NB4 (cell line): ENCODE data around the gene CGB1.
"Not testable (repeated sequence)": the region's sequence is repeated elsewhere in the genome, so short reads cannot be mapped to it uniquely, and the experiment has no call there.

Source experiments
- MYC ChIP-seq: IDR thresholded peaks from 2 replicates; pipeline ENCODE4 v1.6.1; 2011; ENCODE audit warnings: low read depth, low read length
- POLR2A ChIP-seq: IDR thresholded peaks from 2 replicates; pipeline ENCODE4 v1.6.1; 2011; ENCODE audit warnings: mild to moderate bottlenecking; ENCODE audit not compliant: insufficient read length; ENCODE audit errors: extremely low read depth
- TF ChIP-seq, protein P1 (sequence below): IDR thresholded peaks from one replicate; pipeline ENCODE4 v1.5.1; 2012; ENCODE audit warnings: low read depth, low read length
- TF ChIP-seq, protein P2 (sequence below): IDR thresholded peaks from 2 replicates; pipeline ENCODE4 v1.6.1; 2011; ENCODE audit warnings: low read depth, low read length

DNA sequence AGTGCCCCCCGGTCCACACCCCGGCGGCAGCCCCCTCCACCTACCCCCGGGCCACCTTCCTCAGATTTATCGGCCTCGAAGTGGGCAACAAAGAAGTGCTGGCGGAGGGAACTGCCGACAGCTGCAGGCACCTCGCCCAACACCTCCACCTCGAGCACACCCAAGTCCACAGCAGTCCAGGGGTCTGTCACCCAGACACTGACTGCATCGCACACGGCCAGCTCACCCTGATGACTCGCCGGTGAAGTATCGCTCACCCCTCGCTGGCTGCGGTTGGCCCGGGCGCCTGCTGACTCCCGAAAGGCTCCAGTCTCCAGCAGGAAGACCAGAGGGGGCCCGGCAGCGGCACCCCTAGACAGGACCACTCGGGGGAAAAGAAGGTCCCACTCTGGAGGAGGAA, 11.1 kb downstream of the CGB1 start:
- not testable (repeated sequence) for TF ChIP-seq MYC, POLR2A
- TF ChIP-seq, protein P1, sequence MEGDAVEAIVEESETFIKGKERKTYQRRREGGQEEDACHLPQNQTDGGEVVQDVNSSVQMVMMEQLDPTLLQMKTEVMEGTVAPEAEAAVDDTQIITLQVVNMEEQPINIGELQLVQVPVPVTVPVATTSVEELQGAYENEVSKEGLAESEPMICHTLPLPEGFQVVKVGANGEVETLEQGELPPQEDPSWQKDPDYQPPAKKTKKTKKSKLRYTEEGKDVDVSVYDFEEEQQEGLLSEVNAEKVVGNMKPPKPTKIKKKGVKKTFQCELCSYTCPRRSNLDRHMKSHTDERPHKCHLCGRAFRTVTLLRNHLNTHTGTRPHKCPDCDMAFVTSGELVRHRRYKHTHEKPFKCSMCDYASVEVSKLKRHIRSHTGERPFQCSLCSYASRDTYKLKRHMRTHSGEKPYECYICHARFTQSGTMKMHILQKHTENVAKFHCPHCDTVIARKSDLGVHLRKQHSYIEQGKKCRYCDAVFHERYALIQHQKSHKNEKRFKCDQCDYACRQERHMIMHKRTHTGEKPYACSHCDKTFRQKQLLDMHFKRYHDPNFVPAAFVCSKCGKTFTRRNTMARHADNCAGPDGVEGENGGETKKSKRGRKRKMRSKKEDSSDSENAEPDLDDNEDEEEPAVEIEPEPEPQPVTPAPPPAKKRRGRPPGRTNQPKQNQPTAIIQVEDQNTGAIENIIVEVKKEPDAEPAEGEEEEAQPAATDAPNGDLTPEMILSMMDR, result not testable (repeated sequence)
- TF ChIP-seq, protein P2, sequence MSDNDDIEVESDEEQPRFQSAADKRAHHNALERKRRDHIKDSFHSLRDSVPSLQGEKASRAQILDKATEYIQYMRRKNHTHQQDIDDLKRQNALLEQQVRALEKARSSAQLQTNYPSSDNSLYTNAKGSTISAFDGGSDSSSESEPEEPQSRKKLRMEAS, result not testable (repeated sequence)
